A549 (cell line): ENCODE results near the gene FDPS. TPM values are rescaled to one million over a fixed set of nuclear protein-coding genes. Genes with fewer than 3 reads are reported as not detected.

Source experiments
- ATAC-seq, 2 experiments: fragments of 200-7000 bp in 1 of 2; fragments of >200 bp in 1 of 2; cut with Nextera tagmentation in 1 of 2; cut with Tn5 transposase in 1 of 2; 3 replicates each; pipeline versions ENCODE4 v1.8.0 to v1.9.1; 2018 to 2020; ENCODE audit warnings: mild to moderate bottlenecking in 1 of 2, moderate library complexity in 1 of 2
- CTCF ChIA-PET: fragments of 300-600 bp; sonication (Branson Sonifier 250); formaldehyde crosslinking; extraction: SDS; loops from one replicate; lab custom pipeline; 2021; ENCODE audit warnings: antibody characterized with exemption, inconsistent platforms; lab: Yijun Ruan, JAX
- POLR2A ChIA-PET: fragments of 350-600 bp; formaldehyde crosslinking; extraction: SDS; loops from one replicate; lab custom pipeline; 2021; ENCODE audit warnings: antibody characterized with exemption, inconsistent platforms; lab: Yijun Ruan, JAX
- DNase-seq, 2 experiments: peaks; one replicate each; pipeline versions ENCODE4 v3.0.0 to v3.0.0-alpha.2; 2011 to 2016; ENCODE audit warnings: low read depth in 1 of 2, low spot score in 1 of 2
- FAIRE-seq: peaks from 2 replicates; lab custom pipeline; 2011; peaks lifted over from hg19 to GRCh38; lab: Jason Lieb, UNC
- H3K27ac ChIP-seq, 2 experiments: fragments of >200 bp; sonication (Bioruptor Twin); formaldehyde crosslinking; 3 replicates each; pipeline ENCODE4 v1.5.1; 2016 to 2017
- H3K4me1 ChIP-seq: fragments of >200 bp; sonication (Bioruptor Twin); formaldehyde crosslinking; 3 replicates; pipeline ENCODE4 v1.6.1; 2016
- H3K4me2 ChIP-seq: fragments of >200 bp; sonication (Bioruptor Twin); formaldehyde crosslinking; 3 replicates; pipeline ENCODE4 v1.6.1; 2016
- H3K4me3 ChIP-seq: fragments of >200 bp; sonication (Bioruptor Twin); formaldehyde crosslinking; 3 replicates; pipeline ENCODE4 v1.5.1; 2016
- H3K9me3 ChIP-seq: fragments of >200 bp; sonication (Bioruptor Twin); formaldehyde crosslinking; 3 replicates; pipeline ENCODE4 v1.6.1; 2016
- ATOH8 ChIP-seq: fragments of 250-450 bp; sonication (Bioruptor Pico); IDR thresholded peaks from 2 replicates; pipeline ENCODE4 v1.5.0; 2020; ENCODE audit warnings: low read depth, mild to moderate bottlenecking, moderate library complexity
- CBX8 ChIP-seq: fragments of 200-600 bp; sonication (generic); IDR thresholded peaks from 2 replicates; pipeline ENCODE4 v1.6.1; 2016
- CEBPB ChIP-seq, 2 experiments: fragments of >200 bp in 1 of 2; sonication (Bioruptor Twin) in 1 of 2; formaldehyde crosslinking in 1 of 2; IDR thresholded peaks; 2 replicates each; pipeline ENCODE4 v1.6.1; 2012 to 2016
- CHD2 ChIP-seq: fragments of 150-350 bp; IDR thresholded peaks from 2 replicates; pipeline ENCODE4 v1.6.1; 2014; ENCODE audit warnings: low read length; ENCODE audit not compliant: partially characterized antibody
- CHD4 ChIP-seq: fragments of 200-600 bp; sonication (generic); IDR thresholded peaks from 2 replicates; pipeline ENCODE4 v1.6.1; 2016; ENCODE audit warnings: antibody characterized with exemption, mild to moderate bottlenecking, borderline replicate concordance
- E2F6 ChIP-seq: IDR thresholded peaks from 2 replicates; pipeline ENCODE4 v1.6.1; 2012; ENCODE audit warnings: low read depth, borderline replicate concordance
- EHF ChIP-seq: fragments of 250-450 bp; sonication (Bioruptor Pico); IDR thresholded peaks from 2 replicates; pipeline ENCODE4 v1.5.0; 2020; ENCODE audit warnings: mild to moderate bottlenecking
- ELK1 ChIP-seq: fragments of 150-350 bp; IDR thresholded peaks from 2 replicates; pipeline ENCODE4 v1.6.1; 2014; ENCODE audit warnings: low read depth, mild to moderate bottlenecking, low read length
- ESRRA ChIP-seq: fragments of 150-350 bp; IDR thresholded peaks from 2 replicates; pipeline ENCODE4 v1.6.1; 2014; ENCODE audit warnings: mild to moderate bottlenecking, low read length, borderline replicate concordance
- FOSL2 ChIP-seq, 2 experiments: fragments of 450-650 bp in 1 of 2; fragments of >200 bp in 1 of 2; sonication (Bioruptor Twin) in 1 of 2; formaldehyde crosslinking; IDR thresholded peaks; 2 replicates each; pipeline versions ENCODE4 v1.5.0 to v1.6.1; 2016 to 2020; ENCODE audit warnings: mild to moderate bottlenecking in 1 of 2, moderate library complexity in 1 of 2
- FOXS1 ChIP-seq: fragments of 250-450 bp; sonication (Bioruptor Pico); IDR thresholded peaks from 2 replicates; pipeline ENCODE4 v1.5.0; 2020; ENCODE audit warnings: mild to moderate bottlenecking, moderate library complexity
- HEYL ChIP-seq: fragments of 250-450 bp; sonication (Bioruptor Pico); IDR thresholded peaks from 2 replicates; pipeline ENCODE4 v1.8.0; 2021; ENCODE audit warnings: mild to moderate bottlenecking, moderate library complexity
- HMGXB4 ChIP-seq: fragments of 250-450 bp; sonication (Bioruptor Pico); IDR thresholded peaks from 2 replicates; pipeline ENCODE4 v1.5.0; 2021; ENCODE audit warnings: mild to moderate bottlenecking, moderate library complexity, borderline replicate concordance
- HOXB5 ChIP-seq: fragments of 250-450 bp; sonication (Bioruptor Pico); IDR thresholded peaks from 2 replicates; pipeline ENCODE4 v1.5.0; 2020; ENCODE audit warnings: mild to moderate bottlenecking, moderate library complexity
- JUNB ChIP-seq: fragments of >200 bp; sonication (Bioruptor Twin); formaldehyde crosslinking; IDR thresholded peaks from 2 replicates; pipeline ENCODE4 v1.6.1; 2016
- KDM1A ChIP-seq: fragments of 200-600 bp; sonication (generic); IDR thresholded peaks from 2 replicates; pipeline ENCODE4 v1.6.1; 2016; ENCODE audit warnings: low read depth, mild to moderate bottlenecking
- MAFK ChIP-seq: fragments of 450-650 bp; IDR thresholded peaks from 2 replicates; pipeline ENCODE4 v1.6.1; 2014; ENCODE audit not compliant: partially characterized antibody
- MAX ChIP-seq: IDR thresholded peaks from 2 replicates; pipeline ENCODE4 v1.6.1; 2012
- MAZ ChIP-seq: fragments of 150-350 bp; IDR thresholded peaks from 2 replicates; pipeline ENCODE4 v1.6.1; 2014; ENCODE audit warnings: antibody characterized with exemption, low read depth, low read length, borderline replicate concordance
- NPAS2 ChIP-seq: fragments of 250-450 bp; sonication (Bioruptor Pico); IDR thresholded peaks from 2 replicates; pipeline ENCODE4 v1.8.0; 2022; ENCODE audit warnings: mild to moderate bottlenecking, moderate library complexity, borderline replicate concordance
- PHF8 ChIP-seq: fragments of 200-600 bp; sonication (generic); IDR thresholded peaks from 2 replicates; pipeline ENCODE4 v1.6.1; 2016; ENCODE audit warnings: low read depth, mild to moderate bottlenecking, antibody characterized with exemption, moderate library complexity, borderline replicate concordance
- RAD21 ChIP-seq, 2 experiments: fragments of >200 bp in 1 of 2; sonication (Bioruptor Twin) in 1 of 2; formaldehyde crosslinking in 1 of 2; IDR thresholded peaks in 1 of 2; conservative IDR thresholded peaks in 1 of 2; 2 replicates in 1 of 2; 3 replicates in 1 of 2; pipeline ENCODE4 v1.6.1; 2012 to 2018; ENCODE audit warnings: inconsistent platforms in 1 of 2
- RNF2 ChIP-seq: fragments of 200-600 bp; sonication (generic); IDR thresholded peaks from 2 replicates; pipeline ENCODE4 v1.6.1; 2016; ENCODE audit warnings: low read depth, mild to moderate bottlenecking, antibody characterized with exemption, moderate library complexity, borderline replicate concordance
- USF2 ChIP-seq: fragments of 450-650 bp; IDR thresholded peaks from 2 replicates; pipeline ENCODE4 v1.6.1; 2014; ENCODE audit warnings: antibody characterized with exemption
- ZSCAN20 ChIP-seq: fragments of 250-450 bp; sonication (Bioruptor Pico); IDR thresholded peaks from 2 replicates; pipeline ENCODE4 v1.8.0; 2022; ENCODE audit warnings: mild to moderate bottlenecking, moderate library complexity
- WGBS: methylation state at CpG from one replicate; pipeline ENCODE4 v1.1.6; 2017; ENCODE audit errors: missing lambda C conversion rate; 5-methylcytosine and 5-hydroxymethylcytosine counted together
- polyA plus RNA-seq, 4 experiments: library from polyadenylated mRNA; depleted of rRNA in 3 of 4; stranded (reverse); fragments of >200 nt; fragmentation: RNase III in 1 of 4; extraction: RNeasy Plus Mini Kit Qiagen cat#74134 plus additional on column Dnase treatment in 1 of 4; gene quantifications; 2 replicates in 3 of 4; 3 replicates in 1 of 4; pipeline ENCODE4 v1.2.3, GENCODE V29; 2011 to 2017

Gene FDPS
- polyA plus RNA-seq, 2 of the 4 experiments (the other 2 are of a cell fraction) = 148 to 228 TPM

GRCh38 chr1:155326020-155326526 is 17.4 kb downstream of the FDPS start:
- TF ChIP-seq CEBPB (IDR thresholded peaks at IDR 0.05) = no peak
- TF ChIP-seq FOXS1 (CRISPR knock-in tag) = no peak
- no peak for TF ChIP-seq MAX
- TF ChIP-seq ELK1 = no peak
- no peak for TF ChIP-seq ATOH8 (CRISPR knock-in tag)
- no peak for TF ChIP-seq MAFK
- no peak for TF ChIP-seq ZSCAN20 (CRISPR knock-in tag)
- TF ChIP-seq JUNB = no peak
- TF ChIP-seq FOSL2 (IDR thresholded peaks at IDR 0.05) = no peak
- no peak for TF ChIP-seq FOSL2 (CRISPR knock-in tag; IDR thresholded peaks at IDR 0.05)
- FAIRE-seq = no peak
- H3K27ac ChIP-seq = peak overlapping the region in 1 of 2 experiments; percentile 98; a peak in 3 of 6 replicates
- ATAC-seq = no peak
- 94% methylated on average over 6 of the region's 6 CpGs for WGBS
- H3K4me2 ChIP-seq = peak overlapping the region; percentile 80
- ChIA-PET POLR2A (no interaction called here), CTCF (interaction anchor here (1.0 to 7.7 kb wide), 9 partner anchors 8 to 266 kb away, joined by 3 to 149 read pairs (median 7); partner anchors contain the start of gene FDPS)
- no peak for DNase-seq
- H3K4me3 ChIP-seq = no peak overlapping the region
- no peaks in the 10 kb centered on the region for H3K9me3 ChIP-seq
- H3K4me1 ChIP-seq = peaks cover 20% of the 10 kb centered on the region

GRCh38 chr1:155326631-155327037 is 18.0 kb downstream of the FDPS start:
- Histone ChIP-seq H3K27ac (0 out of 6 replicates have a peak overlapping the region, but pooled peaks of 1 of the 2 experiments have one; percentile 15), H3K9me3 (no peaks in the 10 kb centered on the region), H3K4me2 (no peak overlapping the region), H3K4me3 (no peak overlapping the region), H3K4me1 (peaks cover 19% of the 10 kb centered on the region)
- DNase-seq (no peak), ATAC-seq (no peak), FAIRE-seq (no peak)
- CTCF ChIA-PET = interaction anchor here (0.6 to 7.7 kb wide), 8 partner anchors 8 to 388 kb away, joined by 3 to 149 read pairs (median 4); partner anchors contain the start of gene FDPS
- POLR2A ChIA-PET = no interaction called here
- TF ChIP-seq CHD4 (no peak), CBX8 (no peak), RAD21 (conservative IDR thresholded peaks at IDR 0.05 in 1 of 2, IDR thresholded peaks at IDR 0.05 in 1 of 2) (no peak), HOXB5 (no peak), NPAS2 (CRISPR knock-in tag) (no peak), HMGXB4 (CRISPR knock-in tag) (no peak), RNF2 (no peak), ZSCAN20 (CRISPR knock-in tag) (no peak), MAFK (no peak), ESRRA (no peak), EHF (no peak), E2F6 (no peak), USF2 (no peak), MAZ (no peak), PHF8 (no peak), ELK1 (no peak), CHD2 (no peak), HEYL (CRISPR knock-in tag) (no peak), KDM1A (no peak)
- 88% methylated on average over 5 of the region's 7 CpGs for WGBS
